GM19238 (cell line): ENCODE data around the gene WLS.
"Not testable (repeated sequence)": the region's sequence is repeated elsewhere in the genome, so short reads cannot be mapped to it uniquely, and the experiment has no call there.

Experiments used
- DNase-seq: peaks from one replicate; pipeline ENCODE4 v3.0.0; 2011; ENCODE audit warnings: low spot score; ENCODE audit not compliant: insufficient read length

WLS gene

GRCh38 chr1:68232289-68233148 lies at the start of gene WLS:
TSS of gene WLS (minus strand) at chr1:68232523. CDS start at chr1:68232299, 224 bp downstream.
- no peak for DNase-seq

- no peak for DNase-seq
Observed at GRCh38 chr1:68280286-68280685, 48.0 kb upstream of the WLS start.

DNA sequence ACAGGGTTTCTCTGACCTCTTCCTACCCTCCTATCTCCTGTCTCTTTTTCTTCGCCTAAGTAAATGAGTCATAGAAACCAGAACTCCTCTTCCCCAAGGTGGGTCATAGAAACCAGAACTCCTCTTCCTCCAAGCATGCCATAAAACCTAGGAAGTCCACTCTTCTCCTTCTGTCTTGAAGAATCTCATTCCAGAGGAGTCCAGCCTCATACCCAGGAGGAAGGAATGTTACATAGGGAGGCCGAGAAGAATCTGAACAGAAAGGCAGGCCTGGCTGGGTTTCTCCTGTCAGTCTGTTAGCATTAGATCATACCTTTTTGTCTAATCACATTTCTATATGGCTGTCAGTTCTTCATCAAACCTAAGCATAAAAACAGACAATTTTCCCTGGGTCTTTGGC lies 47.5 kb upstream of the WLS start:
- DNase-seq: no peak

GRCh38 chr1:68278221-68278620 lies 45.9 kb upstream of the WLS start:
- no peak for DNase-seq

DNA sequence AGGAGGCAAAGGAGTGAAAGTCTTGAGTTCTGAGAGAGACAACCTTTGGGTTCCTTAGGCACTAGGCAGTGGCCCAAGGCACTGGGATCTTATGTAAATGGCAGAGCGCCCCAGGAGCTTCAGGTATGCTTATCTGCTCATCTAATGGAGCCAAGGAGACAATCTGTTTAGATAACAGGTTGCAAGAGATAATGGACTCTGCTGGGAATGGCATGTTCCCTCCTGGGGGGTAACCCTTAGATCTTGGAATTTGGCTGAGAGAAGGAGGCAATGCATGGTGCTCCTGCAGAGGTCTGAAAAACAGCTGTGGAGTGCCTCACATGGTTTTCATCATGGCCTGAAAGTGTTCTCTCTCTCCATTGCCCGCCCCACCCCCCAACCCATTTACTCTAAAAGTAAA lies 44.1 kb upstream of the WLS start:
- DNase-seq: no peak

GRCh38 chr1:68273530-68273929 lies 41.2 kb upstream of the WLS start:
- no peak for DNase-seq

DNA sequence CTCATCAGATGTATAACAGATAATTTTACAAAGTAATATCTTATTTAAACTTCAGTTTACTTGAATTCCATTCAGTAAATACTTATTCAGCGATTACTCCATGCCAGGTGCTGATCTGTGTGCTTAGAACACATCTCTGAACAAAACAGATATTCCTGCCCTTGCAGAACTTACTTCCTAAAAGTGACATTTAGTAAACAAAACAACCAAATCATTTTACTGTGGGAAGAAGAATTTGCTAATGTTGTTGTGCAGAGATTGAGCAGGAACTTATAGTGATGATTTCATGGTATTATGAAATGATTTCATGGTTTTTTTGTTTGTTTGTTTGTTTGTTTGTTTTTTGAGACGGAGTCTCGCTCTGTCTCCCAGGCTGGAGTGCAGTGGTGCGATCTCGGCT lies 39.3 kb upstream of the WLS start:
- DNase-seq: no peak

DNA sequence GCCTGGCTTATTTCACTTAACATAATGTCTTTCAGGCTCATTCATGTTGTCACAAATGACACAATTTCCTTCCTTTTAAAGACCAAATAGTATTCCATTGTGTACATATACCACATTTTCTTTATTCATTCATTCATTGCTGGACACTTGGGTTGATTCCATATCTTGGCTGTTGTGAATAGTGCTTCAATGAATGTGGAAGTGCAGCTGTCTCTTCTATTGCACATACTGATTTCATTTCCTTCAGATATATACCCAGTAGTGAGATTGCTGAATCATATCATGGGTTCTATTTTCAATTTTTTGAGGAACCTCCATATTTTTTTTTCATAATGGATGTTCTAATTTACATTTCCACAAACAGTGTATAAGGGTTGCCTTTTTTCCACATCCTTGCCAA lies 38.6 kb upstream of the WLS start:
- no peak for DNase-seq

- DNase-seq: no peak
Observed at GRCh38 chr1:68269637-68270430, 37.5 kb upstream of the WLS start.

- DNase-seq: no peak
Observed at GRCh38 chr1:68268896-68269483, 36.7 kb upstream of the WLS start.

DNA sequence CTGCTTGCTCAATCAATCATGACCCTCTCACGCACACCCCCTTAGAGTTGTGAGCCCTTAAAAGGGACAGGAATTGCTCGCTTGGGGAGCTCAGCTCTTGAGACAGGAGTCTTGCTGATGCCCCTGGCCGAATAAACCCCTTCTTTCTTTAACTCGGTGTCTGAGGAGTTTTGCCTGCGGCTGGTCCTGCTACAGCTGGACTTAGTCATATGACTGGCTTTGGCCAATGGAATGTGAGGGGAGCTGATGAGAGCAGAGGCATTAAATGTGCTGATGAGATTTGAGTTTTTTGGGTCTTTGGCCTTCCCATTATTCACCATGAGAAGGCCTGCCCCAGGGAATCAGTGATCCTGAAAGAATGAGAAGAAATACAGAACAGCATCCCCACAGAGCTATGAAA lies 24.5 kb upstream of the WLS start:
- DNase-seq: not testable (repeated sequence)

DNA sequence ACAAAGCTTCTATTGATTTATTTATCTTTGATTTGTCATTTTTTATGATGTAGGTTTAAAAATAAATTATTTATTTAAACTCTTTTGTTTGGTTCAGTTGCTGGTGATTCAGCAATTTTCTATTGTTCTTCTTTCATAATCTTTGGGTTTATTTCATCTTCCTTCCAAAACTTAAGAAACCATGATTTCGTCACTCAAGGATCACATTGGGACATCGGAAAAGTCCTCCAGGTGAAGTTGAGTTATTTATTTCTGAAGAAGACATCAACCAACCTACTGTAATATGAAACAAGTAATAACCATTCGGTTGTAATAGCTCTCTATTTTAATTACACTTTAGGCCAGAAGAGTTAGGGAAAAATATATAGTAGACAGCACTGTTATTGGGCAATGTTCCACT lies 23.0 kb upstream of the WLS start:
- no peak for DNase-seq

DNA sequence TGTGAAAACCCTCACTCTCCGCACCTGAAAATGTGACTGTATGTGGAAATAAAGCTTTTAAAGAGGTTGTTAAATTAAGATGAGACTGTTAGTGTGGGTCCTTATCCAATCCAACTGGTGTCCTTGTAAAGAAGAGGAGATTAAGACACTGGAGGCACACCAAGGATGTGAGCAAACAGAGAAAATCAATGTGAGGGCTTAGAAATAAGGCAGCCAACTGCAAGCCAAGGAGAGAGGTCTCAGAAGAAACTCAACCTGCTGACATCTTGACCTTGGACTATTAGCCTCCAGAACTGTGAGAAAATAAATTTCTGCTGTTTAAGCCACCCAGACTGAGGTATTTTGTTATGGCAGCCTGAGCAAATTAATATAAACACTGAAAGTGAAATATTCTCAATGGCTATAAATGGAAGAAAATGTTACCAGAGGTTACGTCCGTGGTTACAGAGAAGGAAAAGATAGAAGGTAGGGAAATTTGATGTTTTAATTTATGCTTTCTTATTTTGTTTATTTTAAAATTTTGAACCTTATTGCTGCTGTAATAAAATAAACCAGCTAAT lies 22.4 kb upstream of the WLS start:
- no peak for DNase-seq

DNA sequence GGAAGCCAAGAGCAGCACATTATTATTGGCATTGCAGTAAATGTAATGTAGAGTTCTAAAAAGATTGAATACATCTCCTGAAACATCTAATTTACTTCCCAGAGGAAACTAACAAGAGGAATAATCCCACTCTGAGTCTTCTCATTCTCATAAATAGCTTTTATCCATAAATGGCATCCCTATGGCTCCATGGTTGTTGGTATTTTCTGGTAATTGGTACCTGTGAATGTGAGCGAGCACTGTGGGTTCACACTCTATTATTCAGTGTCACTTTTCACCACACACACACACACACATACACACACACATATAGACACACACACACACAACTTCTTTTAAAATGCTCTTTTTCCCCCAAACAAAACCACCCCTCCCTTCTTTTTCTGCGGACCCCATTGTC lies 4.7 kb upstream of the WLS start:
- DNase-seq: no peak

GRCh38 chr1:68234094-68234493 lies 1.8 kb upstream of the WLS start:
- no peak for DNase-seq

- DNase-seq: no peak
Observed at GRCh38 chr1:68233202-68233601, 879 bp upstream of the WLS start.

DNA sequence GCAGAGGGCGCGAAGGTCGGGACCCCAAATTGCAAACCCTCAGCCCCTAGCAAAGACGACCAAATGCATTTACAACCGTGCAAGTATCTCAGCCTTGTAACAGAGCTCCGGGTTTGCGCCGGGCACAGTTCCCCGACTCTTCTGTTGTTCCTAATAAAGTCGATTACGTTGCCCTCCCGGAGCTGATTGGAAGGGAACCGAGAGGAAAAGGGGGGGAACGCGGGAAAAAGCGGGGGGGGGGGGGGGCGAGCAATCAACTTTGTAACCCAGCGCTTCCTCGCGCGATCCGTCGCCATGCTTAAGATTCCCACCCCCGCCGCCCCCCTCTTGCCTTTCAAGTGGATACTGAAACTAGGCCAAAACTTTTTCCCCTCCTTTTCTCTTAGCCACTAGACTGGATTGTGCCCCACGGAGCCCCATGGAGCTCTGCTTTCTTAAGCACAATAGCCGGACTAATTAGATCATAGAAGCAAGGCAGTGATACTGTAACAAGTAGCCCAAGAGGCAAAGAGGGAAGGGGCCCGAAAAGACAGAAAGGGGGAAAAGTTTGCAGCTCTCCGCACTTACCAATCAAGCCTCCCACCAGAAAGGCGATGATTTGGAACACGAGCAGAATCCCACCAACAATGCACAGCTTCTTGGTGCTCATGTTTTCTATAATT lies 565 bp downstream of the WLS start:
- no peak for DNase-seq

DNA sequence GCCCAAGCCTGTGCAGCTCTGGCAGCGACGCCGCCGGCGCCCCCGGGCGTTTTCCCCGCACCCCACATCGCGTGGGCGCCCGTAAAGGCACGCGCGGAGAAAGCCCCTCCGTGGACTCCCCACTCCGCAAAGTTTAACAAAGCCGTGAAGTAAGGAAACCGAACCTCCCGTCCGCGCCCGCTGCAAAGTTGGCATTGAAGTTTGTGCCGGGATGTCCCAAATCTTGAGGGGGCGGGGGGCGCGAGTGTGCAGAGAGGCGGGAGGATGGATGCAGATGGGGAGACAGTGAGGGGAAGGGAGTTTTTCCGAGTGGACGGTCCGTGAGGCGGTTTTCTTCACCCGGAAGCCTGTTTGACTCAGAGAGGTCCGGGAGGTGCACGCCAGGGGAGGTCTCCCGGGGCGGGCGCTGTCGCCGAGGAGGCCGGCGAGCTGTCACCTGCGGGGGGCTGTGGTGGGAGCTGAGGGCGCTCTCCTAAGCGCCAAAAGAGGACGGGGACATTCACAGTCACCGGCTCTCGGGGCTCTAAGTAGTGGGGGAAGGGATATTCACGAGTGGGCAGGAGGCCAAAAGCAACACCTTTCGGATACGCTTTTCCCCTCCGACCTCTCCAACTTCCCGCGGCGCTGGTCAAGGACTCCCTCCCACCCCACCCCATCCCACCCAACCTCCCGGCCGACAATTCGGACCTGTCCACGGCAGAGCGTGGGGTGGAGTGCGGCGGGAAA lies 1.3 kb downstream of the WLS start:
- DNase-seq: no peak

GRCh38 chr1:68230484-68230802 lies 1.9 kb downstream of the WLS start:
- DNase-seq: no peak

DNA sequence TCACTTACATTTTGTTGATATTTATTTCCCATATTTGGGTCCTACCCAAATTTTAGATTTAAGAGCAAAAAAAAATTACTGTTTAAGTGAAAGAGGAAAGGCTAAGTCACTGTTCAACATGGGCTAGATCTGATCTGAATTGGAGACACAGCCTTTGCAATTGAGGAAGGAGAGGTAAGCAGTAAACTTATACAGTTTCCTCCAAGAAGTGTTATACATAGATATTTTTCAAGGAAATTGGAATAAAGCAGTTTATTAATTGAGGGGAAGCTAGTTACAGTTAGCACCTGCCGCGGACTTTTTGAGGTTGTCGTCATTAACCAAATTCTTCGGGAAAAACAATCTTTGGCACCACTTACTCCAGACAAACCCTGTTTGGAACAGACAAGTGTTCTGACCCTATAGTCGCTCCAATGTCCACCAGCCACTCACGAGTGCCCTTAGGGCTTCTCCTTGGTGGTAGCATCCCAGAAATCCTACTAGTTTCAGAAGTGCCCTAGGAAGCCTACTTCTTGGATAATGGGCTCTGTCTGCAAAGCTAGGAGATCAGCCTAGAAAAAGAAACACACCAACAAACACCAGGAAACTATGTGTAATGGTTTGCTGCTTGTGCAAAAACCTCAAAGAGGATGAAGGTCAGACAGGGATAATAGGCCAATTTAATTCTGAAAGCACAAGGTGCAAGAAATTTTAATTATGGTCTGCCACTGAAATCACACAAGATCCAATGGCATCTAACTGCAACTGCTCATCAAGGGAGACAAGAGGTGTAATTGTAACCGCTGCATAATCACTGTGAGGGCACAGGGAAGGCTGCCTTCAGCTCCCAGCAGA lies 2.5 kb downstream of the WLS start:
- DNase-seq: no peak
